Measurements from ENCODE around the gene CDH1. TPM values are rescaled to one million over a fixed set of nuclear protein-coding genes. Genes with fewer than 3 reads are reported as not detected.

Gene CDH1
- polyA plus RNA-seq, 1 experiment: 0.06 TPM

GRCh38 chr16:68772871-68773270 is 35.8 kb downstream of the CDH1 start:
- ChIA-PET CTCF (no interaction called here), POLR2A (no interaction called here)
- DNase-seq (ENCODE audit: low read depth, low spot score): no peak
- Histone ChIP-seq H3K27me3 (ENCODE audit: control insufficient read depth, insufficient read depth, low read length) (peaks cover 4% of the 10 kb centered on the region), H3K4me3 (ENCODE audit: low read depth, low read length) (no peak overlapping the region), H3K9me3 (ENCODE audit: control insufficient read depth, insufficient read depth, low read length) (no peaks in the 10 kb centered on the region), H3K27ac (ENCODE audit: low read depth, low read length) (no peak overlapping the region)
- no peak for TF ChIP-seq CTCF (IDR thresholded peaks at IDR 0.05; ENCODE audit: low read depth, low read length)

DNA sequence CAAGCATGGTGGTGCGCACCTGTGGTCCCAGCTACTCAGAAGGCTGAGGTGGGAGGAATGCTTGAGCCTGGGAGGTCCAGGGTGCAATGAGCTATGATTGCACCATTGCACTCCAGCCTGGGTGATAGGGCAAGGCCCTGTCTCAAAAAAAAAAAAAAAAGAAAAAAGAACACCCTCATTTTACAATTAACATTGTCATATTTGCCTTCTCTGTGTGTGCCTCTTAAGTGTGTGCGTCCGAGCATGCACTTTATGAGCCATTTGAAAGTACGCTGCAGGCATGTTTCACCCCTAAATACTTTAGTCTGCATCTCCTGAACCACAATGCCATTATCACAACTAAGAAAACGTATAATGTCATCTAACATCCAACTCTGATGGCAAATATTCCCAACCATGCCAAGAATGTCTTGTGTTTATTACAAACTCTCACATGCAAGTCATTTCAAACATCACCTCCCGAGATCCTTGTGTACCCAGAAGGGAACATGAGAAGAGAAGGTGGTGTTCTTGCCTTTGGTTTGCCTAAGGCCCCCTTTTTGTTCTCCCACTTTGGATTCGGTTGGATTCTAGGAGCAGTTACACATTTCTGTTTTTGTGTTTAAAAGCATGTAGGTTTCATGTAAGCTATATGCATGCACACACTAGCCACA is 38.0 kb downstream of the CDH1 start:
- Histone ChIP-seq H3K4me3 (ENCODE audit: low read depth, low read length) (no peak overlapping the region), H3K9me3 (ENCODE audit: control insufficient read depth, insufficient read depth, low read length) (no peaks in the 10 kb centered on the region), H3K27ac (ENCODE audit: low read depth, low read length) (no peak overlapping the region), H3K27me3 (ENCODE audit: control insufficient read depth, insufficient read depth, low read length) (peaks cover 7% of the 10 kb centered on the region)
- ChIA-PET CTCF (no interaction called here), POLR2A (no interaction called here)
- no peak for DNase-seq (ENCODE audit: low read depth, low spot score)
- TF ChIP-seq CTCF (IDR thresholded peaks at IDR 0.05; ENCODE audit: low read depth, low read length): no peak

- Histone ChIP-seq H3K4me3 (ENCODE audit: low read depth, low read length) (no peak overlapping the region), H3K27me3 (ENCODE audit: control insufficient read depth, insufficient read depth, low read length) (peaks cover 10% of the 10 kb centered on the region), H3K9me3 (ENCODE audit: control insufficient read depth, insufficient read depth, low read length) (no peaks in the 10 kb centered on the region), H3K27ac (ENCODE audit: low read depth, low read length) (no peak overlapping the region)
- CTCF ChIA-PET: no interaction called here
- TF ChIP-seq CTCF (IDR thresholded peaks at IDR 0.05; ENCODE audit: low read depth, low read length): no peak
- POLR2A ChIA-PET: no interaction called here
- DNase-seq (ENCODE audit: low read depth, low spot score): no peak
Observed at GRCh38 chr16:68776821-68777485, 39.9 kb downstream of the CDH1 start.

GRCh38 chr16:68778551-68779231 is 41.6 kb downstream of the CDH1 start:
- ChIA-PET CTCF (interaction anchor here (1.6 kb wide), 1 partner anchor 382 kb away, joined by 5 read pairs; no protein-coding TSS in a partner anchor), POLR2A (no interaction called here)
- H3K4me3 ChIP-seq (ENCODE audit: low read depth, low read length): no peak overlapping the region
- peaks cover 18% of the 10 kb centered on the region for H3K27me3 ChIP-seq (ENCODE audit: control insufficient read depth, insufficient read depth, low read length)
- no peak overlapping the region for H3K27ac ChIP-seq (ENCODE audit: low read depth, low read length)
- H3K9me3 ChIP-seq (ENCODE audit: control insufficient read depth, insufficient read depth, low read length): no peaks in the 10 kb centered on the region
- no peak for DNase-seq (ENCODE audit: low read depth, low spot score)
- no peak for TF ChIP-seq CTCF (IDR thresholded peaks at IDR 0.05; ENCODE audit: low read depth, low read length)

DNA sequence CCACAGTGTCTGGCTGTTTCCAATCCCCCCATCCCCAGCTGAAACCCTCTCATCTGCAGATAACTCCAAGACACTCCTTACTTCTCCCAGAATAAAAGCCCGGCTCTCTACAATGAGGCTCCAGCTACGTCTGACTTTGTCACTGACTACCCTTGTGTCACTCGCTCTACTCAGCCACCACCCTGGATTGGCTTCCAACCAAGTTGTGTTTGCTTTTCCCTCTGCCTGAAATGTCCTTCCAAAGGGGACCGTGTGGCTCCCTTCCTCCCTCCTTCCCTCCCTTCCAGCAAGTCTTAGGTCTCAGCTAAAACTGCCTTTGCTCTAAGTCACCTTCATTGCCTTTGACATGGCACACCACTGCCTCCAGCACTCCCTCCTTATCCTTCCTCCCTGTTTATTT is 42.8 kb downstream of the CDH1 start:
- H3K4me3 ChIP-seq (ENCODE audit: low read depth, low read length): no peak overlapping the region
- no peaks in the 10 kb centered on the region for H3K9me3 ChIP-seq (ENCODE audit: control insufficient read depth, insufficient read depth, low read length)
- CTCF ChIA-PET: no interaction called here
- POLR2A ChIA-PET: no interaction called here
- no peak for TF ChIP-seq CTCF (IDR thresholded peaks at IDR 0.05; ENCODE audit: low read depth, low read length)
- no peak for DNase-seq (ENCODE audit: low read depth, low spot score)
- H3K27me3 ChIP-seq (ENCODE audit: control insufficient read depth, insufficient read depth, low read length): peaks cover 18% of the 10 kb centered on the region
- H3K27ac ChIP-seq (ENCODE audit: low read depth, low read length): no peak overlapping the region
